GM08714 (cell line): Measurements from ENCODE around the gene MRPL2.

Experiments used
- H3K4me3 ChIP-seq: fragments of 200-500 bp; sonication (Bioruptor generic); 2 replicates; pipeline ENCODE4 v1.5.1; 2014; ENCODE audit warnings: mild to moderate bottlenecking, low read length, inconsistent platforms
- ZNF274 ChIP-seq: IDR thresholded peaks from 2 replicates; pipeline ENCODE4 v1.6.1; 2012; ENCODE audit warnings: mild to moderate bottlenecking, low read depth, low read length

The MRPL2 gene

GRCh38 chr6:43059168-43060033, at the start of gene MRPL2, which contains the start of gene KLC4:
Gene MRPL2, minus strand, starts transcription at chr6:43059434. Its CDS starts 53 bp downstream, at chr6:43059381.
Gene KLC4, plus strand, starts transcription at chr6:43059631. Its CDS starts 1,705 bp downstream, at chr6:43061336.
- H3K4me3 ChIP-seq: peak within 1 kb of the TSS; percentile 97
- TF ChIP-seq ZNF274: no peak

- H3K4me3 ChIP-seq: no peak overlapping the region
- no peak for TF ChIP-seq ZNF274
Measured at GRCh38 chr6:43107344-43108062, 48.3 kb upstream of the MRPL2 start.

GRCh38 chr6:43105538-43106222, 46.4 kb upstream of the MRPL2 start:
- no peak for TF ChIP-seq ZNF274
- H3K4me3 ChIP-seq: no peak overlapping the region

GRCh38 chr6:43103253-43103876, 44.1 kb upstream of the MRPL2 start:
- no peak for TF ChIP-seq ZNF274
- no peak overlapping the region for H3K4me3 ChIP-seq

GRCh38 chr6:43101497-43101896, 42.3 kb upstream of the MRPL2 start:
- H3K4me3 ChIP-seq: no peak overlapping the region
- no peak for TF ChIP-seq ZNF274

GRCh38 chr6:43097502-43097901, 38.3 kb upstream of the MRPL2 start:
- TF ChIP-seq ZNF274: no peak
- no peak overlapping the region for H3K4me3 ChIP-seq

- no peak overlapping the region for H3K4me3 ChIP-seq
- no peak for TF ChIP-seq ZNF274
Measured at GRCh38 chr6:43097098-43097489, 37.9 kb upstream of the MRPL2 start.

- no peak for TF ChIP-seq ZNF274
- no peak overlapping the region; the same call in 1 of the 2 replicates for H3K4me3 ChIP-seq
Measured at GRCh38 chr6:43096451-43097097, 37.3 kb upstream of the MRPL2 start.

- H3K4me3 ChIP-seq: peak overlapping the region; percentile 1; the same call in 1 of the 2 replicates
Measured at GRCh38 chr6:43095939-43096338, 36.7 kb upstream of the MRPL2 start.

GRCh38 chr6:43093436-43094289, 34.4 kb upstream of the MRPL2 start:
- no peak for TF ChIP-seq ZNF274
- no peak overlapping the region for H3K4me3 ChIP-seq

More at GRCh38 chr6:43095939-43096338, 36.7 kb upstream of the MRPL2 start:
- TF ChIP-seq ZNF274: no peak

- TF ChIP-seq ZNF274: no peak
- no peak overlapping the region for H3K4me3 ChIP-seq
Measured at GRCh38 chr6:43092635-43093034, 33.4 kb upstream of the MRPL2 start.

GRCh38 chr6:43091436-43091991, 32.3 kb upstream of the MRPL2 start:
- H3K4me3 ChIP-seq: no peak overlapping the region
- TF ChIP-seq ZNF274: no peak
